GM03348 (cell line): ENCODE measurements around the gene ANTXRL.
"Not testable (repeated sequence)": the region's sequence is repeated elsewhere in the genome, so short reads cannot be mapped to it uniquely, and the experiment has no call there.

Experiments
- DNase-seq: peaks from one replicate; pipeline ENCODE4 v3.0.0; 2012; ENCODE audit warnings: low spot score

Gene ANTXRL

GRCh38 chr10:46273506-46274477, 13.0 kb upstream of the ANTXRL start:
- no peak for DNase-seq

- DNase-seq, result no peak
These were observed 9.0 kb upstream of the ANTXRL start for GRCh38 chr10:46277840-46278239.

DNA sequence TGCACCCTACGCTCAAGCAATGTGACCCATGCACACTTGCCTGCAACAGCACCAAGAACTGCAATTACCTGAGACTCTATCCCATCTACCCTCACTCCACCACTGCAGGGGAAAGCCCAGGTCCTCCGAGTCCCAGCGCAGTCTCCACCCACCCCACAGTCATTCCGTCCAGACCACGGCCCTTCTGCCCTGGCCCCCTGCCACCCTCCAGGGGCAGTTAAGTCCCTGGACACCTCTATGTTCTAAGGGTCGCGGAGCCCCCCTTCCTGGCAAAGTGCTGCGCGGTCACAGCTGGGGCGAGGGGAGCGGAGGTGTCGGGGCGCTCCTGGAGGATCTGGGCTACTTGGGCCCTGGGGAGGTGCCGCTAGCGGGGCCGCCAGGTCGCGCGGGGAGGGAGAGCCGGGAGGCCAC, 4.4 kb upstream of the ANTXRL start:
- not testable (repeated sequence) for DNase-seq

- DNase-seq, result peak; percentile 95
These were observed 3.8 kb upstream of the ANTXRL start for GRCh38 chr10:46282842-46283574.

GRCh38 chr10:46283580-46284285, 3.1 kb upstream of the ANTXRL start:
- DNase-seq, result no peak

- peak; percentile 94 for DNase-seq
These were observed 2.2 kb upstream of the ANTXRL start for GRCh38 chr10:46284286-46285229.

GRCh38 chr10:46285300-46285699, 1.5 kb upstream of the ANTXRL start:
- DNase-seq, result no peak

DNA sequence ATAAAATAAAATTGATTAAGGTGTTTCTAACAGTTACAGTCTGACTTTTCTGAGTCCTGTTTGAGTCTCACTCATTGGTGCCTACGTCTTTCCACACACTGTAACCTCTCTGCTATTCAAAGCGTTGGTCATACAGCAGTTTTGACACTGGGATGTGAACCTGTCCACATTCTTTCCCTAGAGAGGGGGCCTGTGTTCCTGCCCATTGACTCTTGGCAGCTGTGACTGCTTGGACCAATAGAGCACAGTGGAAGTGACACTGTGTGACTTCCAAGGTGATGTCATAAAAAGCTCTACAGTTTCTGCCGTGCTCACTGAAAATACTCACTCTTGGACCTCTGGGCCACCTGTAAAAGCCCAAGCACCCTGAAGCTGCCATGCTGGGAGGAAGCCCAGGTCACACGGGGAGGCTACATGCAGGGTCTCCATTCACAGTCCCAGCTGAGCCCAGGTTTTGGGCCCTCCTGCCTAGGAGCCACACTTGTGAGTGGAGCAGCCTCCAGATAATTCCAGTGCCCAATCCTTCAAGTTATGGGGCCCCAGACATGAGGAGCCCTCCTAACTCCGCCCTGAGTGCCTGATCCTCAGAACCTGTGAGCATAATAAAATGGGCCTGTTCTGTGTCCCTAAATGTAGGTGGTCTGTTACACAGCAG, 704 bp upstream of the ANTXRL start:
- DNase-seq, result no peak

GRCh38 chr10:46287846-46288477, 1.2 kb downstream of the ANTXRL start:
- no peak for DNase-seq

DNA sequence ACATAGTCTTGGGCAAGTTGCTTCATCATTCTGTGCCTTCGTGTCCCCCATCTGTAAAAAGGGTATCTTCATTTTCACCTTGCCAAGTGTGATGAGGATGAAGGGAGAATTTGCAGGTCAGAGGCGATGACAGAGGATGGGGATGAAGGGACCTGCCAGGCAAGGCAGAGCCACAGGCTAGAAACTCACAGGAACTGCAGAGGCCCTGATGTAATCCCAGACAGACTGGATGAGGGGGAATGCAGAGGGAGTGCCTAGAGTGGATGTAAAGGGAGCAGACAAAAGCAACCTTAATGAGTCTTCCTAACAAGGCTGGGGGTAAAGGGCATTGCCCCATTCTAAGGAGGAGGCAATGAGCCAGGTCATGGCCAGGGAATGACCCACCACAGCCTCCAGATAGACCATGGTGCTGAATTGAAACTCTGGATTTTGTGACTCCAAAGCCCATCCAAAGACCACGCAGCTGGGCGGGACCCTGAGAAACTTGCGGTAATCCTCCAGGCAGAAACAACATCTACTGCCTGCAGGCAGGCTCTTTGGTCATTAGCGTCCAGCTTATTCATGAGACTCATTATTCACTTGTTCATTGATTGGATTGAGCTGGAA, 1.9 kb downstream of the ANTXRL start:
- no peak for DNase-seq

- DNase-seq, result no peak
These were observed 2.5 kb downstream of the ANTXRL start for GRCh38 chr10:46289209-46289810.

DNA sequence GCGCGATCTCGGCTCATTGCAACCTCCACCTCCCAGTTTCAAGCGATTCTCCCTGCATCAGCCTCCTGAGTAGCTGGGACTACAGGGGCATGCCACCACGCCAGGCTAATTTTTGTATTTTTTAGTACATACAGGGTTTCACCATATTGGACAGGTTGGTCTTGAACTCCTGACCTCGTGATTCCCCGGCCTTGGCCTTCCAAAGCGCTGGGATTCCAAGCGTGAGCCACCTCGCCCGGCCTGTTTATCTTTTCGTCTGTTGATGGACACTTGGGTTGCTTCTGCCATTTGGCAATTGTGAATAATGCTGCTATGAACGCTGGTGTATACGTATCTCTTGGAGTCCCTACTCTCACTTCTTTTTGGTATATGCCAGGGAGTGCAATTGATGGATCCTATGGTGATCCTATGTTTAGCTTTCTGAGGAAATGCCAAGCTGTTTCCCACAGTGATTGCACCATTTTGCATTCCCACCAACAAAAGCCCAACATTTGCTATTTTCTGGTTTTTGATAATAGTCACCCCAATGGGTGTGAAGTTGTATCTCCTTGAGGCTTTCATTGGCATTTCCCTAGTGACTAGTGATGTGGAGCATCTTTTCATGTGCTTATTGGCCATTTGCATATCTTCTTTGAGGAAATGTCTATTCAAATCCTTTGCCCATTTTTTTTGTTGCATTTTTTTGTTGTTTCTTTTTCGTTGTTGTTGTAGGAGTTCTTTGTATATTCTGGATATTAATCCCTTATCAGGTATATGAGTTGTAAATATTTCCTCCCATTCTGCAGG, 3.5 kb downstream of the ANTXRL start:
- DNase-seq, result no peak

DNA sequence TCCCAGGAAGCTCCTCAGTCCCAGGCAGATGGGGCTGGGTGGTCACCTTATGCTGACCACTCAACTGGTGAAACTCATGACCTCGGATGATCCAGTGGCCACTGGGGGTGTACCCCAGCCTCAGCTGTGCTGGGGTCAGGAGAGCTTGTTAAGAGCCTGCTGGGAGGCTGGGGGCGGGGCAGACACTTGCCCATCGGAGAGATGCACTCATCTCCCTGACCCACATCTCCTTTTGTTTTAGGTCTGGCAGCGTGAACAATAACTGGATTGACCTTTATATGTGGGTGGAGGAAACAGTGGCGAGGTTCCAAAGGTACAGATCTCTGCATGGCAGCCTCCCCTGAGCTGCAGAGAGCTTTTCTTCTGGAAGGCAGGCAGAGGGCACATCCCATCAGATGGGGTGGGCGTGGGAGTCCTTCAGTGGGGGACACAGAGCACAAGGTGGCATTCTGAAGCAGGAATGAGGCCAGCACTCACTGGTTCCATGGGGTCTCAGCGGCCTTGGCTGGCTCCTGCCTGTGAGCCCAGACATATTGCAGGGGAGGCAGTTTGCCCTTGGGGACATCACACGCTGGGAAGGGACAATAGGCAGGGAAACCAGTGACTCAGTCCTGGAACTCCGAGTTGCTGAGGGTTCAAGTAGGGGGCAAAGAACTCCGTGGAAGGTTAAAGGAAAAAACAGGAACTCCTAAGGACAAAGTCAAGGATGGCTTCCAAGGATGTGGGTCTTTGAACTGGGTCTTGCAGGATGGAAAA, 5.2 kb downstream of the ANTXRL start:
- DNase-seq, result no peak

DNA sequence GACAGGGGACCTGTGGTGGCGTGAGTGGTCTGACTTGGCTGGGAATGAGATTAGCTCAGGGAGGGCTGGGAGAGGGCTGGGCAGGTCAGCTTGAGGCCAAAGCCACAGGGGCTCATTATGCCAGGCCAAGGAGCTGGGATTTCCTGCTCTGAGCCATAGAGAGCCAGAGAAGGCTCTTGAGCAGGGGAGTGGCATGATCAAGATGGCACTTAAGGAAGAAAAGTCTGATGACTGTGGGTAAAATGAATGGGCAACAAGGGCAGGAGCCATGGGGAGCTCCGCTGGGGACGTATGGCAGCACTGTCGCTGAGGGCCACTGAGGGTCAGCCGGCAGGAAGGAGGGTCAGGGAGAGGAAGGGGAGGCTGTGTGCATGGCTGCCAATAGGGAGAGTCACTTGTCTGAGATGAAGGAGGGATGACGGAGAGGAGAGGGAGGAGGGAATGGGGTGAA, 5.8 kb downstream of the ANTXRL start:
- DNase-seq, result no peak

DNA sequence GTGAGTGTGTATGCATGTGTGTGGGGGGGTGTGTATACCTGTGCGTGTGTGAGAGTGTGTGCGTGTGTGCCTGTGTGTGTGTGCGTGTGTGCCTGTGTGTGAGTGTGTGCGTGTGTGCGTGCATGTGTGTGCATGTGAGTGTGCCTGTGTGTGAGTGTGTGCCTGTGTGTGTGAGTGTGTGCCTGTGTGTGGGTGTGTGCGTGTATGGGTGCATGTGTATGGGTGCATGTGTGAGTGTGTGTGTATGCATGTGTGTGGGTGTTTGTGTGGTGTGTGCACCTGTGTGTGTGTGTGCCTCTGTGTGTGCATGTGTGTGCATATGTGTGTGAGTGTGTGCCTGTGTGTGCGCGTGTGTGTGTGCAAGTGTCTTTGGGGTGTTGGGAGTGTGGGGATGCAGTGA, 6.4 kb downstream of the ANTXRL start:
- no peak for DNase-seq

DNA sequence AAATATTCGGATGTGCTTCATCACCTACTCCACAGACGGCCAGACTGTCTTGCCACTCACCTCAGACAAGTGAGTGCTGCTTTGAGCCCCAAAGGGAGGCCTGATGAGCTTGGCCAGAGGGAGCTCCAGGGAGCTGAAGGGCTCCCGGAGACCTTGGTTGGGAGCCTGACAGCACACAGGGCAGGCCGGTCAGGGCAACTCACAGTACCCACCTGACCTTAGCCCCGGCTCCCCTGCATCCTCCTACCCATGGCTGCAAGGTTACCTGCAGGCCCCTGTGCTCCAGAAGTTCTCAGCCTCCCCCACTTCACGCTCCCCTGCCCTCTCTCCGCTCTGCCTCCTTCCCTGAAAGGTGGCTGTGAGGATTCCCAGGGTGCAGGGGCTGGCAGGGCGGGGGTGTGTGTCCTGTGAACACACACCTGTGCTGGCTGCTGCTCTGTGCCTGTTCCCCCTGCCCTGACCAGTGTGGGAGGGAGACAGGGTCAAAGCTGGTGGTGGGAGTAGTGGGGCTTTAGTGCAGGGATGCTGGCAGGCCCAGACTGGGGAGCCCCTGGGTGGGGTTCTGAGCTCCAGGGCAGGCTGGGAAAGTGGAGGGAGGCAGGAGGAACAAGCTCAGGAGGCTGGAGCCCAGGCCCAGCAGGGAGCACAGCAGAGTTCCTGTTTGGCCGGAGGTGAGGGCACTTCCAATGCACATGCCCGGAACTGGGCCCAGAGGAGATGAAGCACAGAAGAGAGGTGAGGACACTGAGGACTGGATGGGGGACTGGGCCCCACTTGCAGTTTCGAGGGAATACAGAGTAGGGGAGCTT, 7.2 kb downstream of the ANTXRL start:
- no peak for DNase-seq

DNA sequence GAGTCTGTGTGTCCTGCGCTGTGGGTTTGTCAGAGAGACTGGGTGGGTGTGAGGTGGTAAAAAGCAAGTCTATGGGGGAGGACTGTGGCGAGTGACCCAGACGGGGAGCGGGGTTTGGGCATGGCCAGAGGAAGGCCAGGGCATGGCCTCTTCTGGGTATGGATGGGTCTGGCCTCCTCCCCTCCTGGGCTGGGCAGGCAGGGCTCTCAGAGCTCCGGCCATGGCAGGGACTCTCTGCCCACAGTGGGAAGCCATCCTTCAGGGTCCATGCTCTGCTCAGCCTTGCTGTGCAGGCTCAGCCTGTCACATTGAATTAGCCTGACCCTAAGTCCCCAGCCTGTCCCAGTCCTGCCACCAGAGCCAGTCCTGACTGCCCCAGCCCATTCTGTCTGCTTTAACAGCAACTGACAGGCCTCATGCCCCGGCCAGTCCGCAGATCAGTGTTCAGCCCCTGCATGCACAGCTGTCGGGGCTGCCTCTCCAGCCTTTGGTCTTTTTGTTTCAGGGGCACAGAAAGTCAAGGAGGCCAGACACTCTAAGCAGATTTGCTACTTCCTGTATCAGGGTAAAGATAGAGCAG, 7.9 kb downstream of the ANTXRL start:
- DNase-seq, result no peak
